Measurements from ENCODE around the gene BEND6.

DNA sequence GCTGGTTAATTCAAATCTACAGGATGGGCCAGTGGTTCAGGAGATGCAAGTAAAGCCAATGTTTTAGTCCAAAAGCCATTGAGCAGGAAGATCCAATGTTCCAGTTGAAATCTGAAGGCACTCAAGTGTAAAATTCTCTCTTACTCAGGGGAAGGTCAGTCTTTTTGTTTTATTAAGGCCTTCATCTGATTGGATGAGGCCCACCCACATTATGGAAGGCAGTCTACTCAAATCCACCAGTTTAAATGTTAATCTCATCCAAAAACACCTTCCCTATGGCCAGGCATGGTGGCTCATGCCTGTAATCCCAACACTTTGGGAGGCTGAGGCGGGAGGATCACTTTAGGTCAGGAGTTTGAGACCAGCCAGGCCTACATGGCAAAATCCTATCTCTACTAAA lies 31.3 kb upstream of the BEND6 start:
- TF ChIP-seq, protein P1, sequence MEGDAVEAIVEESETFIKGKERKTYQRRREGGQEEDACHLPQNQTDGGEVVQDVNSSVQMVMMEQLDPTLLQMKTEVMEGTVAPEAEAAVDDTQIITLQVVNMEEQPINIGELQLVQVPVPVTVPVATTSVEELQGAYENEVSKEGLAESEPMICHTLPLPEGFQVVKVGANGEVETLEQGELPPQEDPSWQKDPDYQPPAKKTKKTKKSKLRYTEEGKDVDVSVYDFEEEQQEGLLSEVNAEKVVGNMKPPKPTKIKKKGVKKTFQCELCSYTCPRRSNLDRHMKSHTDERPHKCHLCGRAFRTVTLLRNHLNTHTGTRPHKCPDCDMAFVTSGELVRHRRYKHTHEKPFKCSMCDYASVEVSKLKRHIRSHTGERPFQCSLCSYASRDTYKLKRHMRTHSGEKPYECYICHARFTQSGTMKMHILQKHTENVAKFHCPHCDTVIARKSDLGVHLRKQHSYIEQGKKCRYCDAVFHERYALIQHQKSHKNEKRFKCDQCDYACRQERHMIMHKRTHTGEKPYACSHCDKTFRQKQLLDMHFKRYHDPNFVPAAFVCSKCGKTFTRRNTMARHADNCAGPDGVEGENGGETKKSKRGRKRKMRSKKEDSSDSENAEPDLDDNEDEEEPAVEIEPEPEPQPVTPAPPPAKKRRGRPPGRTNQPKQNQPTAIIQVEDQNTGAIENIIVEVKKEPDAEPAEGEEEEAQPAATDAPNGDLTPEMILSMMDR (IDR thresholded peaks at IDR 0.05; ENCODE audit: low read depth, low read length, missing input control): no peak
- TF ChIP-seq FOXA1 (IDR thresholded peaks at IDR 0.05) (no peak), NR2F2 (IDR thresholded peaks at IDR 0.05) (no peak), MAX (IDR thresholded peaks at IDR 0.05) (no peak), YY1 (IDR thresholded peaks at IDR 0.05) (no peak), TAF1 (conservative IDR thresholded peaks at IDR 0.05) (no peak), RAD21 (IDR thresholded peaks at IDR 0.05) (no peak), ZBTB33 (IDR thresholded peaks at IDR 0.05) (no peak), EGR1 (IDR thresholded peaks at IDR 0.05; ENCODE audit: low read depth in 2 of 2) (no peak), RXRA (IDR thresholded peaks at IDR 0.05) (no peak), GABPA (IDR thresholded peaks at IDR 0.05 in 1 of 2, conservative IDR thresholded peaks at IDR 0.05 in 1 of 2) (no peak), SP1 (IDR thresholded peaks at IDR 0.05) (no peak)
- TF ChIP-seq, protein P2, sequence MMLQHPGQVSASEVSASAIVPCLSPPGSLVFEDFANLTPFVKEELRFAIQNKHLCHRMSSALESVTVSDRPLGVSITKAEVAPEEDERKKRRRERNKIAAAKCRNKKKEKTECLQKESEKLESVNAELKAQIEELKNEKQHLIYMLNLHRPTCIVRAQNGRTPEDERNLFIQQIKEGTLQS (IDR thresholded peaks at IDR 0.05): no peak
- TF ChIP-seq, protein P3, sequence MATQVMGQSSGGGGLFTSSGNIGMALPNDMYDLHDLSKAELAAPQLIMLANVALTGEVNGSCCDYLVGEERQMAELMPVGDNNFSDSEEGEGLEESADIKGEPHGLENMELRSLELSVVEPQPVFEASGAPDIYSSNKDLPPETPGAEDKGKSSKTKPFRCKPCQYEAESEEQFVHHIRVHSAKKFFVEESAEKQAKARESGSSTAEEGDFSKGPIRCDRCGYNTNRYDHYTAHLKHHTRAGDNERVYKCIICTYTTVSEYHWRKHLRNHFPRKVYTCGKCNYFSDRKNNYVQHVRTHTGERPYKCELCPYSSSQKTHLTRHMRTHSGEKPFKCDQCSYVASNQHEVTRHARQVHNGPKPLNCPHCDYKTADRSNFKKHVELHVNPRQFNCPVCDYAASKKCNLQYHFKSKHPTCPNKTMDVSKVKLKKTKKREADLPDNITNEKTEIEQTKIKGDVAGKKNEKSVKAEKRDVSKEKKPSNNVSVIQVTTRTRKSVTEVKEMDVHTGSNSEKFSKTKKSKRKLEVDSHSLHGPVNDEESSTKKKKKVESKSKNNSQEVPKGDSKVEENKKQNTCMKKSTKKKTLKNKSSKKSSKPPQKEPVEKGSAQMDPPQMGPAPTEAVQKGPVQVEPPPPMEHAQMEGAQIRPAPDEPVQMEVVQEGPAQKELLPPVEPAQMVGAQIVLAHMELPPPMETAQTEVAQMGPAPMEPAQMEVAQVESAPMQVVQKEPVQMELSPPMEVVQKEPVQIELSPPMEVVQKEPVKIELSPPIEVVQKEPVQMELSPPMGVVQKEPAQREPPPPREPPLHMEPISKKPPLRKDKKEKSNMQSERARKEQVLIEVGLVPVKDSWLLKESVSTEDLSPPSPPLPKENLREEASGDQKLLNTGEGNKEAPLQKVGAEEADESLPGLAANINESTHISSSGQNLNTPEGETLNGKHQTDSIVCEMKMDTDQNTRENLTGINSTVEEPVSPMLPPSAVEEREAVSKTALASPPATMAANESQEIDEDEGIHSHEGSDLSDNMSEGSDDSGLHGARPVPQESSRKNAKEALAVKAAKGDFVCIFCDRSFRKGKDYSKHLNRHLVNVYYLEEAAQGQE (IDR thresholded peaks at IDR 0.05): no peak

Measured in liver (tissue), 3 donors.